Measurements from ENCODE around the gene NPHS2. TPM values are rescaled to one million over a fixed set of nuclear protein-coding genes. Genes with fewer than 3 reads are reported as not detected.
"Not testable (repeated sequence)": the region's sequence is repeated elsewhere in the genome, so short reads cannot be mapped to it uniquely, and the experiment has no call there.

NPHS2 gene
- total and polyA plus RNA-seq, 4 donors, result not detected

GRCh38 chr1:179529482-179530195 is 46.1 kb downstream of the NPHS2 start:
- no peak for ATAC-seq (ENCODE audit: insufficient read depth, low FRiP score)
- Histone ChIP-seq H3K9me3 (ENCODE audit: control insufficient read depth in 4 of 4, insufficient read depth in 3 of 4, low read length in 3 of 4) (peaks cover 0 to 2% (median 0%) of the 10 kb centered on the region in 4 donors), H3K4me3 (no peak overlapping the region), H3K4me1 (ENCODE audit: control insufficient read depth in 5 of 5, insufficient read depth in 5 of 5, low read length in 5 of 5) (no peaks in the 10 kb centered on the region), H3K9ac (ENCODE audit: insufficient read depth in 1 of 2, low read length in 2 of 2) (no peak overlapping the region), H3K27ac (ENCODE audit: low read depth in 1 of 2, low read length in 1 of 2) (no peak overlapping the region), H3K36me3 (ENCODE audit: control insufficient read depth in 4 of 4, insufficient read depth in 4 of 4, low read length in 4 of 4) (no peaks in the 10 kb centered on the region), H3K27me3 (ENCODE audit: control insufficient read depth in 3 of 3, insufficient read depth in 3 of 3, low read length in 2 of 3) (no peaks in the 10 kb centered on the region)
- no peak for DNase-seq
- TF ChIP-seq, protein P1, sequence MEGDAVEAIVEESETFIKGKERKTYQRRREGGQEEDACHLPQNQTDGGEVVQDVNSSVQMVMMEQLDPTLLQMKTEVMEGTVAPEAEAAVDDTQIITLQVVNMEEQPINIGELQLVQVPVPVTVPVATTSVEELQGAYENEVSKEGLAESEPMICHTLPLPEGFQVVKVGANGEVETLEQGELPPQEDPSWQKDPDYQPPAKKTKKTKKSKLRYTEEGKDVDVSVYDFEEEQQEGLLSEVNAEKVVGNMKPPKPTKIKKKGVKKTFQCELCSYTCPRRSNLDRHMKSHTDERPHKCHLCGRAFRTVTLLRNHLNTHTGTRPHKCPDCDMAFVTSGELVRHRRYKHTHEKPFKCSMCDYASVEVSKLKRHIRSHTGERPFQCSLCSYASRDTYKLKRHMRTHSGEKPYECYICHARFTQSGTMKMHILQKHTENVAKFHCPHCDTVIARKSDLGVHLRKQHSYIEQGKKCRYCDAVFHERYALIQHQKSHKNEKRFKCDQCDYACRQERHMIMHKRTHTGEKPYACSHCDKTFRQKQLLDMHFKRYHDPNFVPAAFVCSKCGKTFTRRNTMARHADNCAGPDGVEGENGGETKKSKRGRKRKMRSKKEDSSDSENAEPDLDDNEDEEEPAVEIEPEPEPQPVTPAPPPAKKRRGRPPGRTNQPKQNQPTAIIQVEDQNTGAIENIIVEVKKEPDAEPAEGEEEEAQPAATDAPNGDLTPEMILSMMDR (IDR thresholded peaks at IDR 0.05; ENCODE audit: control extremely low read depth, extremely low read depth), result no peak
- WGBS, 2 donors, result 77 to 81% methylated on average over 8 of the region's 8 CpGs

- ATAC-seq (ENCODE audit: insufficient read depth, low FRiP score); H3K36me3 ChIP-seq (ENCODE audit: control insufficient read depth in 4 of 4, insufficient read depth in 4 of 4, low read length in 4 of 4); H3K27ac ChIP-seq (ENCODE audit: low read depth in 1 of 2, low read length in 1 of 2); H3K9me3 ChIP-seq (ENCODE audit: control insufficient read depth in 4 of 4, insufficient read depth in 3 of 4, low read length in 3 of 4); DNase-seq; H3K4me1 ChIP-seq (ENCODE audit: control insufficient read depth in 5 of 5, insufficient read depth in 5 of 5, low read length in 5 of 5); H3K4me3 ChIP-seq; H3K9ac ChIP-seq (ENCODE audit: insufficient read depth in 1 of 2, low read length in 2 of 2); H3K27me3 ChIP-seq (ENCODE audit: control insufficient read depth in 3 of 3, insufficient read depth in 3 of 3, low read length in 2 of 3): not testable (repeated sequence)
- WGBS, 2 donors, result 96 to 98% methylated on average over 1 of the region's 1 CpG
Measured at GRCh38 chr1:179518544-179518943, 57.2 kb downstream of the NPHS2 start.

DNA sequence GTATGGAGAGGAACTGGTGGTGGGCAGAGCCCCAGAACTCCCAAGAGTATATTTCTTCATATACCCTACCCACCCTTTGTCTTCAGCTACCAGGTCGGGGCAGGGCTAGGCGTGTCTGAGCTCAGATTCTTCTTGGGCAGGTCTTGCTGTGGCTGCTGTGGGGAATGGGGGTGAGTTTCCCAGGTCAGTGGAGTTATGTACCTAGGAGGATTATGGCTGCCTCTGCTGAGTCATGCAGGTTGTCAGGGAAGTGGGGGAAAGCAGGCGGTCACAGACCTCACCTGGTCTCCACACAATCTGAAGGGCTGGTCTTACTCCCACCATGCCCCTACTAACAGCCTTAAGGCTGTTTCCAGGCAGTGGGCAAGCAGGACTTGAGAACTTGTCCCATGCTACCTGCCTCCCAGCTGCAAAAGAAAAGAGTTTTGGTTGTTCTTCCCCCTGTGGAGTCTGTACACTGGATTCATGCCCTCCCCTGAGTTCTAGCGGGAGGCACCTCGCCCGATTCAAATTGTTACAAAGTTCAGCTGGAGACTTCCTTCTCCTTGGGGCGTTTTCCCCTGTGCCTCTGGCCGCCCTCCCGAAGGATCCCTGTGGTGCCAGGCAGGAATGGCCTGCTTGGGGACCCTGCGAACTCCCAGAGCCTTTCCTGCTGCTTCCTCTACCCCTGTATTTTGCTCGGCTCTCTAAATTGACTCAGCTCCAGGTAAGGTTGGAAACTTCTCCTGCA is 58.6 kb downstream of the NPHS2 start:
- no peak overlapping the region for H3K27ac ChIP-seq (ENCODE audit: low read depth in 1 of 2, low read length in 1 of 2)
- DNase-seq, result no peak
- H3K36me3 ChIP-seq (ENCODE audit: control insufficient read depth in 4 of 4, insufficient read depth in 4 of 4, low read length in 4 of 4), result no peaks in the 10 kb centered on the region
- TF ChIP-seq, protein P1 (IDR thresholded peaks at IDR 0.05; ENCODE audit: control extremely low read depth, extremely low read depth), result no peak
- no peak for ATAC-seq (ENCODE audit: insufficient read depth, low FRiP score)
- no peaks in the 10 kb centered on the region for H3K27me3 ChIP-seq (ENCODE audit: control insufficient read depth in 3 of 3, insufficient read depth in 3 of 3, low read length in 2 of 3)
- H3K9ac ChIP-seq (ENCODE audit: insufficient read depth in 1 of 2, low read length in 2 of 2), result no peak overlapping the region
- 71 to 85% methylated on average over 11 of the region's 11 CpGs for WGBS, 2 donors
- peaks cover 0 to 4% (median 0%) of the 10 kb centered on the region in 4 donors for H3K9me3 ChIP-seq (ENCODE audit: control insufficient read depth in 4 of 4, insufficient read depth in 3 of 4, low read length in 3 of 4)
- H3K4me3 ChIP-seq, result no peak overlapping the region
- no peaks in the 10 kb centered on the region for H3K4me1 ChIP-seq (ENCODE audit: control insufficient read depth in 5 of 5, insufficient read depth in 5 of 5, low read length in 5 of 5)

DNA sequence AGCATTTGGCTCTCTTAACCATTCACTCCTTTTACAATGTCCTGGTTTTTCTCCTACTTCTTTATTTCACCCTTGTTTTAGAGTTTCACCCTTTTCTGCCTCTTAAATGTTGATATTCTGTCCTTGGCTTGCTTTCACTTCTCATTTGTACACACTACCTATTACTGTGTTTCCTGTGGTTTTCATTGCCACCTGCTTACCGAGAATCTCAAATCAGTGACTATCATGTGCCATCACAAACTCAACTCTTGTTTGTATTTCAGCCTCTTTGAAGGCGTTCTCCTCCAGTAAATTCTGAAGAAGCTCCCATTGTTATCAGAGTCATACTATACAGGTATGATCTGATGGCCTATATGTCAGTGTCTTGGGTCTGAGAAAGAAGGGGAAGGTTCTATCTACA is 65.7 kb downstream of the NPHS2 start:
- no peak overlapping the region for H3K9ac ChIP-seq (ENCODE audit: insufficient read depth in 1 of 2, low read length in 2 of 2)
- DNase-seq (no peak), ATAC-seq (ENCODE audit: insufficient read depth, low FRiP score) (no peak)
- H3K27ac ChIP-seq (ENCODE audit: low read depth in 1 of 2, low read length in 1 of 2), result no peak overlapping the region
- H3K36me3 ChIP-seq (ENCODE audit: control insufficient read depth in 4 of 4, insufficient read depth in 4 of 4, low read length in 4 of 4), result no peaks in the 10 kb centered on the region
- H3K9me3 ChIP-seq (ENCODE audit: control insufficient read depth in 4 of 4, insufficient read depth in 3 of 4, low read length in 3 of 4), result peaks cover 0 to 4% (median 0%) of the 10 kb centered on the region in 4 donors
- TF ChIP-seq, protein P1 (IDR thresholded peaks at IDR 0.05; ENCODE audit: control extremely low read depth, extremely low read depth), result no peak
- WGBS, 2 donors, result 35 to 59% methylated on average over 2 of the region's 2 CpGs
- no peaks in the 10 kb centered on the region for H3K27me3 ChIP-seq (ENCODE audit: control insufficient read depth in 3 of 3, insufficient read depth in 3 of 3, low read length in 2 of 3)
- H3K4me3 ChIP-seq, result no peak overlapping the region
- no peaks in the 10 kb centered on the region for H3K4me1 ChIP-seq (ENCODE audit: control insufficient read depth in 5 of 5, insufficient read depth in 5 of 5, low read length in 5 of 5)
